Measurements from ENCODE around the gene EPHA8.

The EPHA8 gene

DNA sequence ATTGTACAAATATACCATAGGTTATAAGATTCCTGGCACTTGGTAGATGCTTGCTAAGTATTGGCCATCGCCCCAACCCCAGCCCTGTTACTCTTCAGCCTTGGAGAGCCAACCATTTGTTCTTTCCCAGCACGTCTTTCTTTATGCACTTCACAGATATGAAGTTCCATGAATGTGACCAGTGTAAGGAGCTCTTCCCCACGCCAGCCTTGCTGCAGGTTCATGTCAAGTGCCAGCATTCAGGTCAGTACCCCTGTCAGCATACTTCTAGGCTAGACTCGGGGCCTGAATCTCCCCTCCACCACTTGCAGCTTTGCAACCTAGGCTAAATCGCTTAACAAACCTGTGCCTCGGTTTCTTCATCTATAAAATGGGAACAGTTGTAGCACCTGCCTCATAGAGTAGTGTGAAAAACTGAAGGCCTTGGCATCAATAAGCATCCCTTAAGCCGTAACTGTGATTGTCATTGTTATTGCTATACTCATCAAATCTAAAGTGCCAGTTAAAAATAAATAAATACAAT is 41.0 kb upstream of the EPHA8 start:
- TF ChIP-seq, protein P1, sequence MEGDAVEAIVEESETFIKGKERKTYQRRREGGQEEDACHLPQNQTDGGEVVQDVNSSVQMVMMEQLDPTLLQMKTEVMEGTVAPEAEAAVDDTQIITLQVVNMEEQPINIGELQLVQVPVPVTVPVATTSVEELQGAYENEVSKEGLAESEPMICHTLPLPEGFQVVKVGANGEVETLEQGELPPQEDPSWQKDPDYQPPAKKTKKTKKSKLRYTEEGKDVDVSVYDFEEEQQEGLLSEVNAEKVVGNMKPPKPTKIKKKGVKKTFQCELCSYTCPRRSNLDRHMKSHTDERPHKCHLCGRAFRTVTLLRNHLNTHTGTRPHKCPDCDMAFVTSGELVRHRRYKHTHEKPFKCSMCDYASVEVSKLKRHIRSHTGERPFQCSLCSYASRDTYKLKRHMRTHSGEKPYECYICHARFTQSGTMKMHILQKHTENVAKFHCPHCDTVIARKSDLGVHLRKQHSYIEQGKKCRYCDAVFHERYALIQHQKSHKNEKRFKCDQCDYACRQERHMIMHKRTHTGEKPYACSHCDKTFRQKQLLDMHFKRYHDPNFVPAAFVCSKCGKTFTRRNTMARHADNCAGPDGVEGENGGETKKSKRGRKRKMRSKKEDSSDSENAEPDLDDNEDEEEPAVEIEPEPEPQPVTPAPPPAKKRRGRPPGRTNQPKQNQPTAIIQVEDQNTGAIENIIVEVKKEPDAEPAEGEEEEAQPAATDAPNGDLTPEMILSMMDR (IDR thresholded peaks at IDR 0.05; ENCODE audit: borderline replicate concordance, insufficient read depth, low read depth, low read length): no peak
- no peak overlapping the region for H3K4me3 ChIP-seq (ENCODE audit: low read depth, low read length)

DNA sequence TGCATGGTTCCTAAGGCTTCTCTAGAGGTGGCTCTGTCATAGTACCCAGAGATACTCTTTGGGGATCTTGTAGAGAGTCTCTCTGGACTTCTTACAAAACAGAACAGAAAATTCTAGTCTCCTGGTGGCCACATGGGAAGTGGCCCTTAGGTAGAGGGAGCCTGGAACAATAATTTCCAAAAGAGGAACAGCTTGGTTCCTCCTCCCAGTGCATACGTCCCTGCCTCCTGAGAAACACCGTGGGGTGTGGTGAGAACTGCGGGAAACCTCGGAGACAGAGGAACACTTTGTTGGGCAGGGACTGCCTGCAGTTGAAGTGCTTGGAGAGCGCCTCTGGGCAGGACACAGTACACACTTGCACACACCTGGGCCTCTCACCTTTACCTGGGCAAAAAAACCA is 38.8 kb upstream of the EPHA8 start:
- TF ChIP-seq, protein P1 (IDR thresholded peaks at IDR 0.05; ENCODE audit: borderline replicate concordance, insufficient read depth, low read depth, low read length): no peak
- no peak overlapping the region for H3K4me3 ChIP-seq (ENCODE audit: low read depth, low read length)

DNA sequence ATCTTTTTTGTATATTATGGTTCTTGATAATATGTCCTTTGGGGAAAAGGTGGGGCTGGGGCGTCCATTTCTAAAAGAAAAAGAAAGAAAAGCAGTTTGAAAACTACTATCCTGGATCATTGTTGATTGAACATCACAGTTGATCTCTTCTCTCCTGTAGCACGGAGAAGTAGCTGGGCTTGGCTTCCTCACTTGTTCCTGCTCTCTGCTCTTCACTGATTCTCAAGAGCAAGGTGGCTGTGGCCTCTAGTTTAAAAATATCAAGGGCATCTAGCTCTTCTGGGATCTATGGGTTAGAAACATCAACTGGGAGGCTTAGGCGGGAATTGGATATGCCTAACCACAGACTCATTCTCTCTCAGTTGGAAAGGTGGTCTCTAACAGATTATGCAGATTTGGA is 38.1 kb upstream of the EPHA8 start:
- H3K4me3 ChIP-seq (ENCODE audit: low read depth, low read length): no peak overlapping the region
- TF ChIP-seq, protein P1 (IDR thresholded peaks at IDR 0.05; ENCODE audit: borderline replicate concordance, insufficient read depth, low read depth, low read length): no peak

DNA sequence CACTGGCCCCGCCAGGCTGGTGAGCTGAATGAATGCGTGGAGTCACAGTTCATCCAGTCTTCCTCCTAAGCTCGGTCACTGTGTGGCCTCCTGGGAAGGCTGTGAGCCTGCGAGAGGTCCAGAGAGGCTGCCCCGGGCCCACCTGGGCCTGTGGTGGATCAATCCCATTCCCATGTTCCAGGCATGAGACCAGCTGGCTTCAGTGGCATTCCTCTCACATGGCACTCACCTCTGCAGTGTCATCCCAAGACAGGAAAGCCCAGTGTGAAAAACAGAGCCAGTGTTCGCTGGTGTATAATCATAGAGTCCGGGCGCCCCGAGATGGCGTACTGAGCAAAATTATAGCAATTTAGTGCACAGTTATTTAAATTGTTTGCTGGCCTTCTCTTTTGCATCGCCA is 37.6 kb upstream of the EPHA8 start:
- H3K4me3 ChIP-seq (ENCODE audit: low read depth, low read length): no peak overlapping the region
- TF ChIP-seq, protein P1 (IDR thresholded peaks at IDR 0.05; ENCODE audit: borderline replicate concordance, insufficient read depth, low read depth, low read length): no peak

DNA sequence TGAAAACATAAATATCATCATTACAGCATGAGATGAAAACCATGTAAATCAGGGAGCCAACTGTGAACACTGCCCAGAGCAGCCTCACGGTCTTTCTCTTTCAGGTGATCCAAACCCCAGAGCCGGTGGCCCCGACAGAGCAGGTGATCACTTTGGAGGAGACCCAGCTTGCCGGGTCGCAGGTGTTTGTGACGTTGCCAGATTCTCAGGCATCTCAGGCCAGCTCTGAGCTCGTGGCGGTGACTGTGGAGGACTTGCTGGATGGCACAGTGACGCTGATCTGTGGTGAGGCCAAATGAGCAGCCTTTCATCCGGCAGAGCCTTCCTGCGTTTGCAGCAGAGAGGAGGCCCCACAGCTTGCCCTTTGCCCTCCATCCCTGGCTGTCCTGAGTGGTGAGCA is 37.2 kb upstream of the EPHA8 start:
- no peak overlapping the region for H3K4me3 ChIP-seq (ENCODE audit: low read depth, low read length)
- TF ChIP-seq, protein P1 (IDR thresholded peaks at IDR 0.05; ENCODE audit: borderline replicate concordance, insufficient read depth, low read depth, low read length): no peak

DNA sequence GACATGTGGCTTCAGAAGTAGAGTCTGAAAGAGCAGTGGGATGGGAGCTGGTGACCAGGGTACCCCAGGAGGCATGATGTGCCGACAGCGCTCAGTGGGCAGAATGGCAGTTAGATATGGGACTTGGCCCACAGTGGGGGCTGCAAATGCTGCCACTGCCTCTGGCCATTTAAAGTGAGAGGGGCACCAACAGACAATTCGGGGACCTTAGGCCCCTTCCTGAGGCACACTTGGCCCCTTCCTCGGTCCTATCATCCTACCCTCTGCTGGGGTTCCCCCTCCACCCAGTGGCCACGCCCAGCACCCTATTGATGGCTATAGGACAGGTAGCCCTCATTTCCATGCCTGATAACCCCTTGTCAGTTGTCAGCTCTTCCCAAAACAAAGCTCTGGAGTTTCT is 36.6 kb upstream of the EPHA8 start:
- TF ChIP-seq, protein P1 (IDR thresholded peaks at IDR 0.05; ENCODE audit: borderline replicate concordance, insufficient read depth, low read depth, low read length): no peak
- no peak overlapping the region for H3K4me3 ChIP-seq (ENCODE audit: low read depth, low read length)

DNA sequence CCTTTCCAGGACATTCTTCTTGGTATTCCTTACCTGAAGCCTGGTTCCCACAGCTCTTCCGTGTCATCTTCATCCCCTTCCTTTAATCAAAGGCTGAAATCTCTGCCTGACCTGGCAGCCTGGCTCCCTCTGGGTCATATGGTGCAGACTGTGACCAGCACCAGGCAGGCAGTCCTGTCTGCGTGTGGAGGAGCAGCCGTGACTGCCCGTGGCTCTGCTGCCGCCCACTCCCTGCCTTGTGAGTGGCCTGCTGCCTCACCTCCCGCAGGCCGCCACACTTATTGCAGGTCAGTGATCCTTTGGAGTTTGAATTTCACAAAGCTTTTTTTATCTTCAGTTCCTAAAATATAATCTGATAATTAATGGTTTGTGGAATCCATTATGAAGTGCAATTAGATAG is 36.2 kb upstream of the EPHA8 start:
- TF ChIP-seq, protein P1 (IDR thresholded peaks at IDR 0.05; ENCODE audit: borderline replicate concordance, insufficient read depth, low read depth, low read length): no peak
- no peak overlapping the region for H3K4me3 ChIP-seq (ENCODE audit: low read depth, low read length)

Measured in GM12875 (cell line).